GM12874 (cell line): ENCODE data around the gene LRRC18.

Experiments used
- CTCF ChIP-seq: IDR thresholded peaks from 2 replicates; pipeline ENCODE4 v1.5.1; 2011; ENCODE audit warnings: low read depth, mild to moderate bottlenecking, control low read depth, low read length, moderate library complexity; ENCODE audit not compliant: insufficient read depth

The LRRC18 gene

GRCh38 chr10:48958598-48959190 is 19.1 kb upstream of the LRRC18 start:
- TF ChIP-seq CTCF, result no peak

- TF ChIP-seq CTCF, result no peak
Observed at GRCh38 chr10:48957361-48958151, 17.9 kb upstream of the LRRC18 start.

GRCh38 chr10:48951707-48952106 is 12.1 kb upstream of the LRRC18 start:
- no peak for TF ChIP-seq CTCF

GRCh38 chr10:48948470-48949037 is 8.9 kb upstream of the LRRC18 start:
- TF ChIP-seq CTCF, result no peak

- TF ChIP-seq CTCF, result no peak
Observed at GRCh38 chr10:48947690-48948469, 8.2 kb upstream of the LRRC18 start.

- no peak for TF ChIP-seq CTCF
Observed at GRCh38 chr10:48946891-48947500, 7.4 kb upstream of the LRRC18 start.
